Trophoblast cell (in vitro differentiated cells and primary cell): ENCODE measurements around the gene HUWE1.

ENCODE experiments used
- DNase-seq, 2 donors: peaks; one replicate each; pipeline ENCODE4 v3.0.0-alpha.2; 2016
- H2AFZ ChIP-seq: 2 replicates; pipeline ENCODE4 v1.6.1; 2013; ENCODE audit warnings: low read length, moderate library complexity, mild to moderate bottlenecking; ENCODE audit not compliant: insufficient read depth, poor library complexity
- H2AK5ac ChIP-seq: 2 replicates; pipeline ENCODE4 v1.6.1; 2013; ENCODE audit warnings: mild to moderate bottlenecking, low read length
- H2BK120ac ChIP-seq: 2 replicates; pipeline ENCODE4 v1.6.1; 2013; ENCODE audit warnings: low read length, mild to moderate bottlenecking, moderate library complexity; ENCODE audit not compliant: insufficient read depth, poor library complexity
- H2BK12ac ChIP-seq: 2 replicates; pipeline ENCODE4 v1.6.1; 2013; ENCODE audit warnings: mild to moderate bottlenecking, low read length, moderate library complexity
- H2BK5ac ChIP-seq: 2 replicates; pipeline ENCODE4 v1.6.1; 2013; ENCODE audit warnings: low read length, low read depth, moderate library complexity, mild to moderate bottlenecking; ENCODE audit not compliant: poor library complexity
- H3K14ac ChIP-seq: 2 replicates; pipeline ENCODE4 v1.6.1; 2013; ENCODE audit warnings: mild to moderate bottlenecking, low read length
- H3K18ac ChIP-seq: 2 replicates; pipeline ENCODE4 v1.6.1; 2013; ENCODE audit warnings: mild to moderate bottlenecking, low read length
- H3K23ac ChIP-seq: 2 replicates; pipeline ENCODE4 v1.6.1; 2013; ENCODE audit warnings: low read length
- H3K27ac ChIP-seq: 2 replicates; pipeline ENCODE4 v1.5.1; 2013; ENCODE audit warnings: low read depth, mild to moderate bottlenecking, inconsistent platforms, low read length, moderate library complexity
- H3K27me3 ChIP-seq: 2 replicates; pipeline ENCODE4 v1.6.1; 2013; ENCODE audit warnings: inconsistent platforms, mild to moderate bottlenecking, low read length, moderate library complexity; ENCODE audit not compliant: insufficient read depth
- H3K36me3 ChIP-seq, 2 experiments: 1 replicate in 1 of 2; 2 replicates in 1 of 2; pipeline ENCODE4 v1.6.1; 2013; ENCODE audit warnings: low read length in 2 of 2, mild to moderate bottlenecking in 2 of 2, moderate library complexity in 1 of 2; ENCODE audit not compliant: insufficient read depth in 2 of 2, control insufficient read depth in 1 of 2
- H3K4ac ChIP-seq: 2 replicates; pipeline ENCODE4 v1.6.1; 2013; ENCODE audit warnings: low read depth, mild to moderate bottlenecking, low read length, moderate library complexity
- H3K4me1 ChIP-seq, 2 experiments: 1 replicate in 1 of 2; 2 replicates in 1 of 2; pipeline ENCODE4 v1.6.1; 2013; ENCODE audit warnings: low read length in 2 of 2, mild to moderate bottlenecking in 2 of 2, moderate library complexity in 1 of 2; ENCODE audit not compliant: insufficient read depth in 2 of 2, control insufficient read depth in 1 of 2
- H3K4me2 ChIP-seq: 2 replicates; pipeline ENCODE4 v1.6.1; 2013; ENCODE audit warnings: inconsistent platforms, mild to moderate bottlenecking, low read length, moderate library complexity
- H3K4me3 ChIP-seq: 2 replicates; pipeline ENCODE4 v1.5.1; 2013; ENCODE audit warnings: mild to moderate bottlenecking, low read depth, low read length, inconsistent platforms
- H3K79me1 ChIP-seq: one replicate; pipeline ENCODE4 v1.6.1; 2013; ENCODE audit warnings: low read length
- H3K79me2 ChIP-seq: 2 replicates; pipeline ENCODE4 v1.6.1; 2013; ENCODE audit warnings: low read length, mild to moderate bottlenecking; ENCODE audit not compliant: control insufficient read depth, insufficient read depth, poor library complexity
- H3K9ac ChIP-seq: 2 replicates; pipeline ENCODE4 v1.6.1; 2013; ENCODE audit warnings: mild to moderate bottlenecking, low read length
- H3K9me3 ChIP-seq: 2 replicates; pipeline ENCODE4 v1.6.1; 2013; ENCODE audit warnings: low read depth, mild to moderate bottlenecking, control low read depth, inconsistent platforms, low read length; ENCODE audit not compliant: insufficient read depth
- H4K12ac ChIP-seq: 2 replicates; pipeline ENCODE4 v1.6.1; 2013; ENCODE audit warnings: low read depth, mild to moderate bottlenecking, low read length, moderate library complexity
- H4K8ac ChIP-seq: 2 replicates; pipeline ENCODE4 v1.6.1; 2013; ENCODE audit warnings: low read depth, mild to moderate bottlenecking, low read length, moderate library complexity
- H4K91ac ChIP-seq: one replicate; pipeline ENCODE4 v1.6.1; 2013; ENCODE audit warnings: low read depth, mild to moderate bottlenecking, low read length, moderate library complexity
- WGBS: extraction: QIAGEN DNeasy Blood & Tissue Kit; methylation state at CpG from one replicate; pipeline ENCODE4 v1.1.7; 2013; ENCODE audit warnings: missing lambda C conversion rate; ENCODE audit not compliant: insufficient read length, insufficient coverage; ENCODE audit errors: extremely low coverage; 5-methylcytosine and 5-hydroxymethylcytosine counted together

Gene HUWE1

DNA sequence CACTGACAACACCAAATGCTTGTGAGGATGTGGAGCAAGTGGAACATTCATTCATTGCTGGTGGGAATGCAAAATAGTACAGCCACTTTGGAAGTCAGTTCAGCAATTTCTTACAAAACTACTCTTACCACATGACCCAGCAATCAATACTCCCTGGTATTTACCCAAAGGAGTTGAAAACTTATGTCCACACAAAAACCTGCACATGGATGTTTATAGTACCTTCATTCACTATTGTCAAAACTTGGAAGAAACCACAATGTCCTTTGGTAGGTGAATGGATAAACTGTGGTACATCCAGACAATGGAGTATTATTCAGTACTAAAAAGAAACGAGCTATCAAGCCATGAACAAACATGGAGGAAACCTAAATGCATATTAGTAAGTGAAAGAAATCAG is 27.5 kb downstream of the HUWE1 start:
- no peak overlapping the region for H2BK5ac ChIP-seq
- no peaks in the 10 kb centered on the region for H3K4me1 ChIP-seq
- peaks cover 0 to 3% of the 10 kb centered on the region in 2 experiments for H3K36me3 ChIP-seq
- H3K27ac ChIP-seq, result no peak overlapping the region
- no peaks in the 10 kb centered on the region for H3K79me1 ChIP-seq
- no peak overlapping the region for H3K9ac ChIP-seq
- no peak overlapping the region for H4K8ac ChIP-seq
- no CpG with 5 or more reads among the region's 1 CpG for WGBS
- no peaks in the 10 kb centered on the region for H3K27me3 ChIP-seq
- peak overlapping the region; percentile 69 for H3K4ac ChIP-seq
- no peak overlapping the region for H3K23ac ChIP-seq
- no peak overlapping the region for H2AK5ac ChIP-seq
- H2AFZ ChIP-seq, result no peak overlapping the region
- no peak for DNase-seq
- no peak overlapping the region for H3K18ac ChIP-seq
- no peak overlapping the region for H4K12ac ChIP-seq
- no peak overlapping the region for H3K14ac ChIP-seq
- H2BK120ac ChIP-seq, result no peak overlapping the region
- no peak overlapping the region for H4K91ac ChIP-seq
- no peak overlapping the region for H3K4me2 ChIP-seq
- H3K4me3 ChIP-seq, result no peak overlapping the region
- H3K79me2 ChIP-seq, result peaks cover 2% of the 10 kb centered on the region
- H3K9me3 ChIP-seq, result no peaks in the 10 kb centered on the region
- no peak overlapping the region for H2BK12ac ChIP-seq

DNA sequence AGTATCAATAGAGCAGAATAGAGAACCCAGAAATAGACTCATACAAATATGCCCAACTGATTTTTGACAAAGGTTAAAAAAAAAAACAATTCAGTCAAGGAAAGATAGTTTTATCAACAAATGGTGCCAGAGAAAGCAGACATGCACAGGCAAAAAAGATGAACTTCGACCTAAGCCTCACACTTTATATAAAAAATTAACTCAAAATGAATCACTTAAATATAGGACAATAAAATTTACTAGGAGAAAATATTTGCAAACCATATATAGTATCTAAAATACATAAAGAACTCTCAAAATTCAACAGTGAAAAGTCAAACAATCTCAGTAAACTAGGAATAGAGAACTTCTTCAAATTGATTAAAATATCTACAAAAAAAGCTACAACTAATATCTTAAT is 29.7 kb downstream of the HUWE1 start:
- Histone ChIP-seq H4K91ac (no peak overlapping the region), H2BK120ac (no peak overlapping the region), H3K23ac (no peak overlapping the region), H3K18ac (no peak overlapping the region), H2AK5ac (no peak overlapping the region), H3K9ac (no peak overlapping the region), H3K4me3 (no peak overlapping the region), H3K36me3 (peaks cover 2 to 4% of the 10 kb centered on the region in 2 experiments), H3K27ac (no peak overlapping the region), H3K79me2 (peaks cover 2% of the 10 kb centered on the region), H3K4me2 (no peak overlapping the region), H3K14ac (no peak overlapping the region), H4K12ac (no peak overlapping the region), H3K4me1 (no peaks in the 10 kb centered on the region), H3K27me3 (no peaks in the 10 kb centered on the region), H2AFZ (no peak overlapping the region), H2BK5ac (no peak overlapping the region), H3K9me3 (no peaks in the 10 kb centered on the region), H3K79me1 (no peaks in the 10 kb centered on the region), H3K4ac (no peak overlapping the region), H2BK12ac (no peak overlapping the region), H4K8ac (no peak overlapping the region)
- DNase-seq, result no peak
- no CpG with 5 or more reads among the region's 1 CpG for WGBS

DNA sequence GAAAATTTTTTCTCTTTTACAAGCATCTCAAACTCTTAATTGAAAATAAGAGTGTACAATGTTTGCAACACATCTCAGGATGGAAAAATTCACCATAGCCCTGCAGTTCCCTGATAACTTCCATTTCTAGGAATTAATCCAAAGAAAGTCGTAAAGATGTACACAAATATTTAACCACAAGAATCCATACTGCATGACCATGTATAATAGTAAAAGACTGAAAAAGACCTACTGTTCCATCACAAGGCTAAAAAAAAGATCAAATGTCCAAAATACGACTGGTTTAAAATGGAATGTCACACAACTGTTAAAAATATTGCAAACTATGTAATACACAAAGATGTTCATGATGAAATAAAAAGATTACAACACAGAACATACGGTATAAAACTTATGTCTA is 32.1 kb downstream of the HUWE1 start:
- H3K4me1 ChIP-seq, result no peaks in the 10 kb centered on the region
- H4K12ac ChIP-seq, result no peak overlapping the region
- no peak overlapping the region for H2AK5ac ChIP-seq
- no peak overlapping the region for H4K91ac ChIP-seq
- no peak overlapping the region for H3K18ac ChIP-seq
- no peaks in the 10 kb centered on the region for H3K79me2 ChIP-seq
- no peak overlapping the region for H3K27ac ChIP-seq
- no peaks in the 10 kb centered on the region for H3K9me3 ChIP-seq
- no peak overlapping the region for H3K4ac ChIP-seq
- H2BK12ac ChIP-seq, result no peak overlapping the region
- no peak overlapping the region for H2AFZ ChIP-seq
- H3K36me3 ChIP-seq, result peaks cover 2 to 13% of the 10 kb centered on the region in 2 experiments
- H3K4me3 ChIP-seq, result no peak overlapping the region
- DNase-seq, result no peak
- no peaks in the 10 kb centered on the region for H3K27me3 ChIP-seq
- no peak overlapping the region for H3K9ac ChIP-seq
- H2BK5ac ChIP-seq, result no peak overlapping the region
- no peak overlapping the region for H2BK120ac ChIP-seq
- no peak overlapping the region for H3K4me2 ChIP-seq
- no peak overlapping the region for H3K14ac ChIP-seq
- H3K23ac ChIP-seq, result no peak overlapping the region
- no peaks in the 10 kb centered on the region for H3K79me1 ChIP-seq
- H4K8ac ChIP-seq, result no peak overlapping the region
- no CpG with 5 or more reads among the region's 3 CpGs for WGBS

DNA sequence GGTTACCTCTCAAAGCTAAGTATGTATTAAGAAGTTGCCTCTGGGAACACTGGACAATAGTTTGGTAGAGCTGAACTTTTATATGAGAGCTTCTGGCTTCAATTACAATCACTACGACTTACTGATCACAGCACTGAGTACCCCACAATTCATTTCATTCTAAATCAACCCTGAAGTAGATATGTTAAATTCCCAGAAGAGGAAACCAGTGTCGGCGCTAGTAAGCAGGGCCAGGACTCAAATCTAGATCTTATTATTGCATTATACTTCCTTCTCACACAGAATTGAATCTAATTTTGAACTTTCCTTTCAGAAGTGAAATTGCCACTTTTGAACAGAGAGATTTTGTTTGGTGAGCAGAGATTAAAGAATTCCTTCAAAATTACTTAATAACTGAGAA is 41.8 kb downstream of the HUWE1 start:
- H2AFZ ChIP-seq, result no peak overlapping the region
- H2BK120ac ChIP-seq, result no peak overlapping the region
- no peak overlapping the region for H2BK12ac ChIP-seq
- H3K4me2 ChIP-seq, result no peak overlapping the region
- no peak overlapping the region for H3K18ac ChIP-seq
- peaks cover 14 to 23% of the 10 kb centered on the region in 2 experiments for H3K36me3 ChIP-seq
- no peak overlapping the region for H4K12ac ChIP-seq
- H2BK5ac ChIP-seq, result no peak overlapping the region
- no peak overlapping the region for H3K9ac ChIP-seq
- H3K9me3 ChIP-seq, result no peaks in the 10 kb centered on the region
- H3K79me2 ChIP-seq, result no peaks in the 10 kb centered on the region
- no peak for DNase-seq
- no peak overlapping the region for H3K27ac ChIP-seq
- no peak overlapping the region for H4K8ac ChIP-seq
- no peaks in the 10 kb centered on the region for H3K27me3 ChIP-seq
- no peak overlapping the region for H3K14ac ChIP-seq
- H4K91ac ChIP-seq, result no peak overlapping the region
- WGBS, result no CpG with 5 or more reads among the region's 3 CpGs
- H2AK5ac ChIP-seq, result no peak overlapping the region
- no peaks in the 10 kb centered on the region for H3K4me1 ChIP-seq
- H3K79me1 ChIP-seq, result no peaks in the 10 kb centered on the region
- no peak overlapping the region for H3K23ac ChIP-seq
- no peak overlapping the region for H3K4ac ChIP-seq
- H3K4me3 ChIP-seq, result no peak overlapping the region
